Prostate gland (tissue), 2 donors: ENCODE data around the gene AUTS2.

Experiments
- POLR2A ChIP-seq: fragments of 450-650 bp; IDR thresholded peaks from one replicate; pipeline ENCODE4 v1.6.1; 2016; ENCODE audit warnings: antibody characterized with exemption, mild to moderate bottlenecking
- POLR2AphosphoS5 ChIP-seq: sonication (generic); formaldehyde crosslinking; IDR thresholded peaks from one replicate; pipeline ENCODE4 v1.6.1; 2017; ENCODE audit warnings: antibody characterized with exemption
- TF ChIP-seq, protein P1 (sequence below), 4 experiments: fragments of 200-600 bp in 2 of 4; fragments of 450-650 bp in 2 of 4; sonication (generic) in 2 of 4; IDR thresholded peaks; 1 replicate in 3 of 4; 2 replicates in 1 of 4; pipeline ENCODE4 v1.5.1; 2016 to 2019; ENCODE audit warnings: antibody characterized with exemption in 4 of 4, mild to moderate bottlenecking in 2 of 4, moderate library complexity in 2 of 4

DNA sequence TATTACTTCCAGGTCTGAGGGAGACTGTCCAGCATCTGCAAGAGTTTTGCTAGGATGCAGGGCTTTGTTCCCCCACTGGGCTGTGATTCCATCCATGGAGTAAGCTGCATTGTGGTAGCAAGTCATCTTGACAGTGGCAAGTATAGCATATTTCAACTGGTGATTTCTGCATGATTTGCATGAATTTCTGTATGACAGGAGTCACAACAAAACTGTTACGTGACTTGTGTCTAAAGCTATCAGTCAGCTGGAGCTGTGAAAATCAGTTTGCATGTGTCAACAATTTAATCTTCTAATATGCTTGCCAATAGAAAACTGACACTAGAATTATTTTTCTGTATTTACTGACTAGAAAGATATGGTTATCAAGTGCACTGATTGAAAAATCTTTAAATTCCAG lies 344.3 kb downstream of the AUTS2 start:
- TF ChIP-seq, protein P1, sequence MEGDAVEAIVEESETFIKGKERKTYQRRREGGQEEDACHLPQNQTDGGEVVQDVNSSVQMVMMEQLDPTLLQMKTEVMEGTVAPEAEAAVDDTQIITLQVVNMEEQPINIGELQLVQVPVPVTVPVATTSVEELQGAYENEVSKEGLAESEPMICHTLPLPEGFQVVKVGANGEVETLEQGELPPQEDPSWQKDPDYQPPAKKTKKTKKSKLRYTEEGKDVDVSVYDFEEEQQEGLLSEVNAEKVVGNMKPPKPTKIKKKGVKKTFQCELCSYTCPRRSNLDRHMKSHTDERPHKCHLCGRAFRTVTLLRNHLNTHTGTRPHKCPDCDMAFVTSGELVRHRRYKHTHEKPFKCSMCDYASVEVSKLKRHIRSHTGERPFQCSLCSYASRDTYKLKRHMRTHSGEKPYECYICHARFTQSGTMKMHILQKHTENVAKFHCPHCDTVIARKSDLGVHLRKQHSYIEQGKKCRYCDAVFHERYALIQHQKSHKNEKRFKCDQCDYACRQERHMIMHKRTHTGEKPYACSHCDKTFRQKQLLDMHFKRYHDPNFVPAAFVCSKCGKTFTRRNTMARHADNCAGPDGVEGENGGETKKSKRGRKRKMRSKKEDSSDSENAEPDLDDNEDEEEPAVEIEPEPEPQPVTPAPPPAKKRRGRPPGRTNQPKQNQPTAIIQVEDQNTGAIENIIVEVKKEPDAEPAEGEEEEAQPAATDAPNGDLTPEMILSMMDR (IDR thresholded peaks at IDR 0.05) = no peak
- no peak for TF ChIP-seq POLR2A
- no peak for TF ChIP-seq POLR2AphosphoS5
